Activated CD8-positive, alpha-beta memory T cell treated with anti-CD3 and anti-CD28 coated beads, Interleukin-2, amount 50 U/mL, for 1 hour (primary cell): ENCODE measurements around the gene ATG4C.
A peak's percentile ranks its signal among the peaks of the same experiment; 100 is the strongest.
"Not testable (repeated sequence)": the region's sequence is repeated elsewhere in the genome, so short reads cannot be mapped to it uniquely, and the experiment has no call there.

Experiments
- DNase-seq: peaks from one replicate; pipeline ENCODE4 v3.0.0-alpha.2; 2020; ENCODE audit errors: extremely low read depth

Gene ATG4C

DNA sequence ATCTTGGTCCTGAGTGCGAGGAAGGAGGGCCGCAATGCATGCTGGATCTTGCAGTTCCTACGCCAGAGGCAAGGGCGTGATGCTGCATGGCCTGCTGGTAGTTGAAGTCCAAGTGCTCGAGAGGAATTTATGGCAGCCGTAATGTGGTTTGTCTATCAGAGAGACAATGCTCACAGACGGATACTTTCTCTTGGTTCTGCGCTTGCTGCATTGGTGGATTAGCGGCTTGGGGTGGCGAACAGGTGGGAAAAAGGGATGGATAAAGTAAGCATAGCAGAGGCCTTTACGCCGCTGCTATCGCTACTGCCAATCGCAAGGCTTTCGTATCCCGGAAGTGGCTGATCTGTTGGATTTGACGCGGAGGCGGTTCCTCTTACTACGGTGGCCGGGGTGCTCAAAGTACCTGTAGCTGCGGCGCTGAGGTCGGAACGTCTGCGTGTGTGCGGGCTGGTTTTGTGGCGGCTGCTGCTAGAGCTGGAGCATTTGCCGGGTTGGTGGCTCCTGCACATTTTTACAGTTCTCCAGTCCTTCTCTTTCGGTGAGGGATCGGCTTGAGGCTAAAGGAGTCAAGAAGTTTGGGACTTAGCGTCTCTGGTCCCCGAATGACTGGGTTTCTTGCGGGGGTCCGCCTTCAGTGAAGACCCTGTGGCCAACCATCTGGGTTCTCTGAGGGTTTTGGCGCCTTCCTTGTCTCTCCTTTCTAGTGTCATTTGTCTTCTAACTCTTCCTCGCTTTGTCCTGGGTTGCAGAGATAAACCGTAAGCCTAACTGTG, at the start of gene ATG4C:
Gene ATG4C, plus strand, starts transcription at position 397 of the 773 bp plus-strand sequence. CDS start 19,655 bp downstream, outside the sequence.
- peak; percentile 84 for DNase-seq

- no peak for DNase-seq
Measured at GRCh38 chr1:62735491-62736171, 48.3 kb upstream of the ATG4C start.

DNA sequence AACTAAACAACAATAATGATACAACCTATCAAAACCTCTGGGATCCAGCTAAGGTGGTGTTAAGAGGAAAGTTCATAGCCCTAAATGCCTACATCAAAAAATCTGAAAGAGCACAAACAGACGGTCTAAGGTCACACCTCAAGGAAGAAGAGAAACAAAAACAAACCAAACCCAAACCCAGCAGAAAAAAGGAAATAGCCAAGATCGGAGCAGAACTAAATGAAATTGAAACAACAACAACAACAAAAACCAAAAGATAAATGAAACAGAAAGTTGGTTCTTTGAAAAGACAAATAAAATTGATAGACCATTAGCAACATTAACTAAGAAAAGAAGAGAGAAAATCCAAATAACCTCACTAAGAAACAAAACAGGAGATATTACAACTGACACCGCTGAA, 43.2 kb upstream of the ATG4C start:
- not testable (repeated sequence) for DNase-seq

DNA sequence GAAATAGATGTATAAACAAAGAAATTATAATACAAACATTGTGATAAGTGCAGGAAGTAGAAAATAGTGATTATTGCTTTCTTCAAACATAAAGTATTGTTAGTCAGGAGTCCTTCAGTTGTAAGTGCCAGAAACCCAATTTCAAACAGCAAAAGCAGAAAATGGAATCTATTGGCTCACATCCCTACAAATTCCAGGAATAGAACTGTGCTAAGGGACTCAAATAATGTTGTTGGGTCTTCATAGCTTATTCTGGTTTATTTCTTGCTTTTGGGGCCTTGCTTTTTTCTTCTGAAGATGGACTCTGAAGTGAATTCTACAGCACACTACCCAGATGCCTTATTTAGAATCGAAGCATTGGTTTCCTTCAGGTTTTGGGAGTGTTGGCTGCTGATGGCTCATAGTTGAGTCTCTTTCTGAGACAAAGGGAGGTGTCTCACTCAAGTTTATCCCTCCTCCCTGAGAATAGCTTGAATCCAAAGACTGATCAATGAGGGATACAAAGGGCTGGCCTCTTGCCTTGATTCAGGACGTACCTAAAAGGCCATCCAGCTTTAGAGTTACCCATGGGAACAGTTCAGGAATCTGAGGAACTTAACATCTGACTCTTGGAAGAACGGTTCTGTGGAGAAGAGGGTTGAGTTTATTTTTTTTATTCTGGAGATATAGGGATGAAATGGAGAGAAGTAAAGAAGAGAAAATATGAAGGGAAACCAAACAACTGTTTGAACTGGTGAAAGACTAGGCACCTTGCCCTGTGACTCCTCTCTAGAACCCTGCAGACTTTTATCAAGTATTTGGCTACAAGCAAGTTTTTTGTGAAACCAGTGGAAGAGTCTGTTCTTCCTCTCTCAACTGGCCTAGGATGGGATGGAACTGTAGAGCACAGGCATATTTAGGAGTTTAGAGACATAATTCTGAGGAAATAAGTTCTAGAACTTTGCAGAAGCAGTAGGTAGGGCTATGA, 39.0 kb upstream of the ATG4C start:
- DNase-seq: no peak

DNA sequence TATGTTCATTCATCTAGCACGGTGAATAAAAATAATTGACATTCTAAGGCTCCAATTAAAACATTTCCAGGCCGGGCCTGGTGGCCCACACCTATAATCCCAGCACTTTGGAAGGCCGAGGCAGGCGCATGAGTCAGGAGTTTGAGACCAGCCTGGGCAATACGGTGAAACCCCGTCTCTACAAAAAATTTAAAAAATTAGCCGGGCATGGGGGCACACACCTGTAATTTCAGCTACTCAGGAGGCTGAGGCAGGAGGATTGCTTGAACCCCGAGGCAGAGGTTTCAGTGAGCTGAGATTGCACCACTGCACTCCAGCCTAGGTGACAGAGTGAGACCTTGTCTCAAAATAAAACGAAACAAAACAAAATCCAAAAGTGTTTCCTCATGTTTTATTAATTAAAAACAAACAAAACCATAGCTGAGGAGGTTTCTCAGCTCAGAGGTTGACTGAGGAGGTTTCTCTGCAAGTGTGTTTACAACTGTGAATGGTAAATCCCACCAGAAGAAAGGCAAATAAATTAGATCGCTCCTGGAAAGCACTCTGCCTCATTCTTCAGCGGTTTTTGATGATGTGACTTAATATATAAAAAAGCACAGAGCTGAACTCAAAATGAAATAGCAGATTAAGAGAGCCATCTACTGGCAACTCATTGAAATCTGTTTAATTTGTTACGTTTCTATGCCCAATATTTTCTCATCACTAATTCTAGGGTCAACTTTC, 37.7 kb upstream of the ATG4C start:
- DNase-seq: no peak

- DNase-seq: no peak
Measured at GRCh38 chr1:62746809-62747138, 37.2 kb upstream of the ATG4C start.

DNA sequence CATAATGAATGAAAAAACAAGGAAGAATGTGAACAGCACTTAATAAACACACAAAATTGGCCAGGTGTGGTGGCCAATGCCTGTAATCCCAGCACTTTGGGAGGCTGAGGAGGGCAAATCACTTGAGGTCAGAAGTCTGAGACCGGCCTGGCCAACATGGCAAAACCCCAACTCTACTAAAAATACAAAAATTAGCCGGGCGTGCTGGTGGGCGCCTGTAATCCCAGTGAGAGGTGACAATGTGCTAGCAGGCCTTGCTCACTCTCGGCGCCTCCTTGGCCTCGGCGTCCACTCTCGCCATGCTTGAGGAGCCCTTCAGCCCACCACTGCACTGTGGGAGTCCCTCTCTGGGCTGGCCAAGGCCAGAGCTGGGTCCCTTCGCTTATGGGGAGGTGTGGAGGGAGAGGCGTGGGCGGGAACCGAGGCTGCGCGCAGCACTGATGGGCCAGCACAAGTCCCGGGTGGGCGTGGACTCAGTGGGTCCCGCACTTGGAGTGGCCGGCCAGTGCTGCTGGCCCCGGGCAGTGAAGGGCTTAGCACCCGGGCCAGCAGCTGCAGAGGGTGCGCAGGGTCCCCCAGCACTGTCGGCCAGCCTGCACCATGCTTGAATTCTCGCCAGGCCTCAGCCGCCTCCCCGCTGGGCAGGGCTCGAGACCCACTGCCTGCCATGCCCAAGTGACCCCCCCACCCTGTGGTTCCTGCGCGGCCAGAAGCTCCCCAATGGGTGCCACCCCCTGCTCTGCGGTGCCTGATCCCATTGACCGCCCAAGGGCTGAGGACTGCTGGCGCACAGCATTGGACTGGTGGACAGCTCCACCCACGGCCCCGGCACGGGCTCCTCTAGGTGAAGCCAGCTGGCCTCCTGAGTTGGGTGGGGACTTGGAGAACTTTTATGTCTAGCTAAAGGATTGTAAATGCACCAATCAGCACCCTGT, 30.6 kb upstream of the ATG4C start:
- no peak for DNase-seq

GRCh38 chr1:62754938-62755337, 29.0 kb upstream of the ATG4C start:
- not testable (repeated sequence) for DNase-seq

GRCh38 chr1:62756255-62756884, 27.6 kb upstream of the ATG4C start:
- not testable (repeated sequence) for DNase-seq

DNA sequence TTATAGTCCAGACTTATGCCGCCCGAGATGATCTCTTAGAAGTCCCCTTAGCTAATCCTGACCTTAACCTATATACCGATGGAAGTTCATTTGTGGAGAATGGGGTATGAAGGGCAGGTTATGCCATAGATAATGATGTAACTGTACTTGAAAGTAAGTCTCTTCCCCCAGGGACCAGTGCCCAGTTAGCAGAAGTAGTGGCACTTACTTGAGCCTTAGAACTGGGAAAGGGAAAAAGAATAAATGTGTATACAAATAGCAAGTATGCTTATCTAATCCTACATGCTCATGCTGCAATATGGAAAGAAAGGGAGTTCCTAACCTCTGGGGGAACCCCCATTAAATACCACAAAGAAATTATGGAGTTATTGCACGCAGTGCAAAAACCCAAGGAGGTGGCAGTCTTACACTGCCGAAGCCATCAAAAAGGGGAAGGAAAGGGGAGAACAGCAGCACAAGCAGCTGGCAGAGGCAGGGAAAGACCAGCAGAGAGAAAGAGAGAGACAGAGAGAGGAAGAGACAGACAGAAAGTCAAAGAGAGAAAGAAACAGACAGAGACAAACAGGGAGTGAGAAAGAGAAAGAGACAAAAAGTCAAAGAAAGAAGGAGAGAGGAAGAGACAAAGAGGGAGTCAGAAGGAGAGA, 24.6 kb upstream of the ATG4C start:
- not testable (repeated sequence) for DNase-seq

GRCh38 chr1:62760021-62760782, 23.7 kb upstream of the ATG4C start:
- DNase-seq: not testable (repeated sequence)

- not testable (repeated sequence) for DNase-seq
Measured at GRCh38 chr1:62761223-62761870, 22.6 kb upstream of the ATG4C start.

DNA sequence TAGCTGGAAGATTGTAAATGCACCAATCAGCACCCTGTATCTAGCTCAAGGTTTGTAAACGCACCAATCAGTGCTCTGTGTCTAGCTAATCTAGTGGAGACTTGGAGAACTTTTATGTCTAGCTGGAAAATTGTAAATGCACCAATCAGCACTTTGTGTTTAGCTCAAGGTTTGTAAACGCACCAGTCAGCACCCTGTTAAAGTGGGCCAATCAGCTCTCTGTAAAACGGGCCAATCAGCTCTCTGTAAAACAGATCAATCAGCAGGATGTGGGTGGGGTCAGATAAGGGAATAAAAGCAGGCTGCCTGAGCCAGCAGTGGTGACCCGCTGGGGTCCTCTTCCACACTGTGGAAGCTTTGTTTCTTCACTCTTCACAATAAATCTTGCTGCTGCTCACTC, 21.9 kb upstream of the ATG4C start:
- not testable (repeated sequence) for DNase-seq

- no peak for DNase-seq
Measured at GRCh38 chr1:62765981-62766380, 18.0 kb upstream of the ATG4C start.

DNA sequence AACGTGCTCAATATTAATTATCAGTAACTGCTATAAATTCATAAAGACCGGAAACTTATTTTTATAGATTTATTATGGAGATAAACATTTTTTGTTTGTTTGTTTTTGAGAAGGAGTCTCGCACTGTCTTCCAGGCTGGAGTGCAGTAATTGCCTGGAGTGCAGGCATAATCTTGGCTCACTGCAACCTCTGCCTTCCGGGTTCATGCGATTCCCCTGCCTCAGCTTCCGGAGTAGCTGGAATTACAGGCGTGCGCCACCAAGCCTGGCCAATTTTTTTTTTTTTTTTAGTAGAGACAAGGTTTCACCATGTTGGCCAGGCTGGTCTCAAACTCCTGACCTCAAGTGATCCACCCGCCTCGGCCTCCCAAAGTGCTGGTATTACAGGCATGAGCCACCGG, 15.4 kb upstream of the ATG4C start:
- not testable (repeated sequence) for DNase-seq

- no peak for DNase-seq
Measured at GRCh38 chr1:62772607-62773295, 11.2 kb upstream of the ATG4C start.

- DNase-seq: no peak
Measured at GRCh38 chr1:62774006-62774405, 9.9 kb upstream of the ATG4C start.
